ENCODE measurements around the gene NTM. TPM values are rescaled to one million over a fixed set of nuclear protein-coding genes. Genes with fewer than 3 reads are reported as not detected.

Gene NTM
- total RNA-seq, 4 donors from 2014 or later, result 0.40 to 3.1 (median 2.1) TPM; not detected in 1

GRCh38 chr11:131583938-131584337 lies 213.5 kb downstream of the NTM start:
- H3K4me1 ChIP-seq, result no peaks in the 10 kb centered on the region
- no peaks in the 10 kb centered on the region for H3K27me3 ChIP-seq
- no peaks in the 10 kb centered on the region for H3K9me3 ChIP-seq
- H3K36me3 ChIP-seq, result no peaks in the 10 kb centered on the region
- no peak overlapping the region for H3K27ac ChIP-seq
- intact Hi-C loops (cut with DNase I; ENCODE audit: low total_unique reads), result no loop called here
- in situ Hi-C loops (cut with MboI; ENCODE audit: low pct_ligation_motif_present in 1 of 4, low pct_unique_long_range_greater_than_20kb in 1 of 4, low sequenced_read_pairs in 3 of 4), result no loop called here
- no peak for DNase-seq
- 68 to 72% methylated on average over 6 of the region's 6 CpGs for WGBS, 2 donors (ENCODE audit: low coverage in 1 of 2)
- H3K4me3 ChIP-seq, result no peak overlapping the region
- TF ChIP-seq CTCF (IDR thresholded peaks at IDR 0.05), result no peak
- TF ChIP-seq EP300 (IDR thresholded peaks at IDR 0.05; ENCODE audit: low read depth), result no peak
- no peak for TF ChIP-seq POLR2AphosphoS5 (IDR thresholded peaks at IDR 0.05)
- TF ChIP-seq POLR2A (IDR thresholded peaks at IDR 0.05), result no peak

- in situ Hi-C loops (cut with MboI; ENCODE audit: low pct_ligation_motif_present in 1 of 4, low pct_unique_long_range_greater_than_20kb in 1 of 4, low sequenced_read_pairs in 3 of 4) (no loop called here), intact Hi-C loops (cut with DNase I; ENCODE audit: low total_unique reads) (no loop called here)
- Histone ChIP-seq H3K9me3 (no peaks in the 10 kb centered on the region), H3K36me3 (no peaks in the 10 kb centered on the region), H3K4me3 (no peak overlapping the region), H3K27ac (no peak overlapping the region), H3K27me3 (no peaks in the 10 kb centered on the region), H3K4me1 (no peaks in the 10 kb centered on the region)
- WGBS, 2 donors (ENCODE audit: low coverage in 1 of 2), result 32 to 65% methylated on average over 8 to 24 of the region's 24 CpGs
- no peak for TF ChIP-seq POLR2A (IDR thresholded peaks at IDR 0.05)
- no peak for TF ChIP-seq CTCF (IDR thresholded peaks at IDR 0.05)
- TF ChIP-seq EP300 (IDR thresholded peaks at IDR 0.05; ENCODE audit: low read depth), result no peak
- no peak for DNase-seq
Measured at GRCh38 chr11:131584785-131585592, 214.6 kb downstream of the NTM start.

GRCh38 chr11:131588057-131588456 lies 217.6 kb downstream of the NTM start:
- Histone ChIP-seq H3K4me3 (no peak overlapping the region), H3K27ac (no peak overlapping the region), H3K4me1 (no peaks in the 10 kb centered on the region), H3K27me3 (no peaks in the 10 kb centered on the region), H3K36me3 (no peaks in the 10 kb centered on the region), H3K9me3 (no peaks in the 10 kb centered on the region)
- 67 to 71% methylated on average over 2 to 3 of the region's 3 CpGs for WGBS, 2 donors (ENCODE audit: low coverage in 1 of 2)
- intact Hi-C loops (cut with DNase I; ENCODE audit: low total_unique reads), result no loop called here
- TF ChIP-seq POLR2AphosphoS5 (IDR thresholded peaks at IDR 0.05) (no peak), POLR2A (IDR thresholded peaks at IDR 0.05) (no peak), CTCF (IDR thresholded peaks at IDR 0.05) (no peak), EP300 (IDR thresholded peaks at IDR 0.05; ENCODE audit: low read depth) (no peak)
- in situ Hi-C loops (cut with MboI; ENCODE audit: low pct_ligation_motif_present in 1 of 4, low pct_unique_long_range_greater_than_20kb in 1 of 4, low sequenced_read_pairs in 3 of 4), result no loop called here
- DNase-seq, result no peak

GRCh38 chr11:131591051-131591461 lies 220.6 kb downstream of the NTM start:
- in situ Hi-C loops (cut with MboI; ENCODE audit: low pct_ligation_motif_present in 1 of 4, low pct_unique_long_range_greater_than_20kb in 1 of 4, low sequenced_read_pairs in 3 of 4), result no loop called here
- H3K27me3 ChIP-seq, result no peaks in the 10 kb centered on the region
- no peaks in the 10 kb centered on the region for H3K4me1 ChIP-seq
- no peak for TF ChIP-seq EP300 (IDR thresholded peaks at IDR 0.05; ENCODE audit: low read depth)
- TF ChIP-seq POLR2A (IDR thresholded peaks at IDR 0.05), result no peak
- no peak for TF ChIP-seq POLR2AphosphoS5 (IDR thresholded peaks at IDR 0.05)
- no peak for TF ChIP-seq CTCF (IDR thresholded peaks at IDR 0.05)
- H3K9me3 ChIP-seq, result no peaks in the 10 kb centered on the region
- intact Hi-C loops (cut with DNase I; ENCODE audit: low total_unique reads), result no loop called here
- no peak for DNase-seq
- 52% methylated on average over 6 of the region's 7 CpGs; no CpG with 5 or more reads in 1 of the 2 donors for WGBS, 2 donors (ENCODE audit: low coverage in 1 of 2)
- no peak overlapping the region for H3K27ac ChIP-seq
- H3K36me3 ChIP-seq, result no peaks in the 10 kb centered on the region
- no peak overlapping the region for H3K4me3 ChIP-seq

Data from transverse colon (tissue), 4 donors.